ENCODE measurements around the gene ANKS1B. TPM values are rescaled to one million over a fixed set of nuclear protein-coding genes. Genes with fewer than 3 reads are reported as not detected.

ANKS1B gene
- total RNA-seq, 4 donors from 2014 or later = 4.9 to 15.4 (median 9.4) TPM

DNA sequence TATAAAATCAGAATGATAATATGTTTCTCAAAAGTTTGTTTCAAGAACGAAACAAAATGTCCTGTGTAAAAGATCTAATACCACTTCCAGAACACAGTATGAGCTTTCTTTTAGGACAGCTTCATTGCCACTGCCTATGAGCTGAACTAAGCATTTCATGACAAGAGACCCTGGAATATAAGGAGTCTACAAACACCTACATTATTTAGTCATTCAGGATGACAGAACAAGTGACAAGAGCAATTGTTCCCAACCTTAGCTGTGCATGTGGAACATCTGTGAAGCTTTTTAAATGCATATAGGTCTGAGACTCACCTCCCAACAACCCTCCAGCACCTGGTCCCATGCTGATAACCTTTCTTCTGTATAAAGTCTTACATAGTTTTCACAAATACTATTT lies 440.3 kb downstream of the ANKS1B start:
- 78% methylated on average over 1 of the region's 1 CpG for WGBS
- Histone ChIP-seq H3K9me3 (peaks cover 6% of the 10 kb centered on the region), H3K4me3 (no peak overlapping the region), H3K4me1 (no peaks in the 10 kb centered on the region), H3K36me3 (no peaks in the 10 kb centered on the region), H3K27me3 (no peaks in the 10 kb centered on the region), H3K27ac (no peak overlapping the region)
- TF ChIP-seq EP300 (IDR thresholded peaks at IDR 0.05) (no peak), POLR2A (IDR thresholded peaks at IDR 0.05) (no peak), POLR2AphosphoS5 (IDR thresholded peaks at IDR 0.05) (no peak)
- TF ChIP-seq, protein P1, sequence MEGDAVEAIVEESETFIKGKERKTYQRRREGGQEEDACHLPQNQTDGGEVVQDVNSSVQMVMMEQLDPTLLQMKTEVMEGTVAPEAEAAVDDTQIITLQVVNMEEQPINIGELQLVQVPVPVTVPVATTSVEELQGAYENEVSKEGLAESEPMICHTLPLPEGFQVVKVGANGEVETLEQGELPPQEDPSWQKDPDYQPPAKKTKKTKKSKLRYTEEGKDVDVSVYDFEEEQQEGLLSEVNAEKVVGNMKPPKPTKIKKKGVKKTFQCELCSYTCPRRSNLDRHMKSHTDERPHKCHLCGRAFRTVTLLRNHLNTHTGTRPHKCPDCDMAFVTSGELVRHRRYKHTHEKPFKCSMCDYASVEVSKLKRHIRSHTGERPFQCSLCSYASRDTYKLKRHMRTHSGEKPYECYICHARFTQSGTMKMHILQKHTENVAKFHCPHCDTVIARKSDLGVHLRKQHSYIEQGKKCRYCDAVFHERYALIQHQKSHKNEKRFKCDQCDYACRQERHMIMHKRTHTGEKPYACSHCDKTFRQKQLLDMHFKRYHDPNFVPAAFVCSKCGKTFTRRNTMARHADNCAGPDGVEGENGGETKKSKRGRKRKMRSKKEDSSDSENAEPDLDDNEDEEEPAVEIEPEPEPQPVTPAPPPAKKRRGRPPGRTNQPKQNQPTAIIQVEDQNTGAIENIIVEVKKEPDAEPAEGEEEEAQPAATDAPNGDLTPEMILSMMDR (IDR thresholded peaks at IDR 0.05) = no peak
- DNase-seq (ENCODE audit: low spot score in 2 of 2) = no peak

DNA sequence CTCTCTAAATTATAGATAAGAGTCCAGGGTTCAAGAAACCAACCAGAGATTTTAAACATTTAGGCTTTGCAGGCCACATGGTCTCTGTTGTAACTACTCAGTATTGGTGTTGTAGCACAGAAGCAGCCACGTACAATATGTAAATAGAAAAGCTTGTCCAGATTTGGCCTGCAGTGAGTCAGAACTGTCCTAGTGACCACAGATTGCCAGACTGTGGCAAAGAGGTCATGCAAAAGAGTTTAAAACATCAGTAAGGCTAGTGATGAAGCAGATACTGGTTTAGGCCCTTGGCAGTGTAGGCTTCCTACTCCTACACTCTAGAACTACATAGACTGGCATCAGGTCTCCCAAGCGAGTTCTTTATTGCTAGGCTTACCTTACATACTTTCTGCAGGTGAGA lies 454.8 kb downstream of the ANKS1B start:
- no peaks in the 10 kb centered on the region for H3K27me3 ChIP-seq
- WGBS = 86% methylated on average over 2 of the region's 2 CpGs
- peaks cover 2% of the 10 kb centered on the region for H3K9me3 ChIP-seq
- TF ChIP-seq EP300 (IDR thresholded peaks at IDR 0.05) (no peak), POLR2A (IDR thresholded peaks at IDR 0.05) (no peak), POLR2AphosphoS5 (IDR thresholded peaks at IDR 0.05) (no peak)
- TF ChIP-seq, protein P1 (IDR thresholded peaks at IDR 0.05) = no peak
- DNase-seq (ENCODE audit: low spot score in 2 of 2) = no peak
- H3K27ac ChIP-seq = no peak overlapping the region
- H3K4me3 ChIP-seq = no peak overlapping the region
- no peaks in the 10 kb centered on the region for H3K4me1 ChIP-seq
- no peaks in the 10 kb centered on the region for H3K36me3 ChIP-seq

- no peak for TF ChIP-seq POLR2AphosphoS5 (IDR thresholded peaks at IDR 0.05)
- no peak for TF ChIP-seq POLR2A (IDR thresholded peaks at IDR 0.05)
- TF ChIP-seq, protein P1 (IDR thresholded peaks at IDR 0.05) = no peak
- no peak for TF ChIP-seq EP300 (IDR thresholded peaks at IDR 0.05)
- Histone ChIP-seq H3K4me3 (no peak overlapping the region), H3K4me1 (no peaks in the 10 kb centered on the region), H3K27ac (no peak overlapping the region), H3K27me3 (no peaks in the 10 kb centered on the region), H3K36me3 (no peaks in the 10 kb centered on the region), H3K9me3 (no peaks in the 10 kb centered on the region)
- no peak for DNase-seq (ENCODE audit: low spot score in 2 of 2)
Observed at GRCh38 chr12:99528478-99528877, 456.3 kb downstream of the ANKS1B start.

DNA sequence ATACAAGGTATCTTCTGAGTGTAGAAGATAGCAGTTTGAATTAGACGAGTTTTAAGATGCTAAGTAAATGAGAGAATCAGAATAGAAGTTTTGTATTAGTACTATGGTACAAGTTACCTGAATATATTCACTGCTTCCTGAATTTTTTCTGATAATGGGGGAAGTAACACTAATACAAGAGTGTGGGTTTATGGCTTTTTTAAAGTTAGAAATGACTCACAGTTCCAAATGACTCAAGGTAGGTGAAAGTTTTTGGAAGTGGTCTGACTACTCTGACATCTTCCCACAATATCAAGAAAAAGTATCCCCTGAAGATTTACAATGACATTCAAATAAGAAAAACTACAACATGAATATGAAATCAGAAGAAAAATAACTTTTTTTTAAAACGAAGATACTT lies 460.9 kb downstream of the ANKS1B start:
- TF ChIP-seq EP300 (IDR thresholded peaks at IDR 0.05) (no peak), POLR2A (IDR thresholded peaks at IDR 0.05) (no peak), POLR2AphosphoS5 (IDR thresholded peaks at IDR 0.05) (no peak)
- TF ChIP-seq, protein P1 (IDR thresholded peaks at IDR 0.05) = no peak
- WGBS = 85% methylated on average over 2 of the region's 2 CpGs
- Histone ChIP-seq H3K36me3 (no peaks in the 10 kb centered on the region), H3K4me3 (no peak overlapping the region), H3K9me3 (no peaks in the 10 kb centered on the region), H3K27me3 (no peaks in the 10 kb centered on the region), H3K27ac (no peak overlapping the region), H3K4me1 (no peaks in the 10 kb centered on the region)
- DNase-seq (ENCODE audit: low spot score in 2 of 2) = no peak

DNA sequence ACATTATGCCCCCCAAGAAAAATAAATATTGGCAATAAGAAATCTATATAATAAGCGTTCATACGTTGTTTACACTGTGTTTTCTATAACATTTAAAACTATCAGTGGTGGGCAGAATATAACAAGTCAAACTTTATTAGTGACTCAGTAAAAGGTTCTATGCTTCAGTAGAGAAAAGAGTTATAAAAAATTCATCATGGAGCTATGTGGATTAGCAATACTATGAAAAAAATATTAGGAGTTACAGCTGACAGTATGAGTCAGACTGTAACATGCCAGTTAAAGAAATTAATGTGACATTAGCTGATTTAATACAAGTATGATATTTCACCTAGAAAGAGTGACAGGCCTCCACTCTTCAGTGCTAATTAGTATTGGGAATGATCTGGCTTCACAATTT lies 462.3 kb downstream of the ANKS1B start:
- Histone ChIP-seq H3K27me3 (no peaks in the 10 kb centered on the region), H3K27ac (no peak overlapping the region), H3K4me1 (no peaks in the 10 kb centered on the region), H3K4me3 (no peak overlapping the region), H3K9me3 (no peaks in the 10 kb centered on the region), H3K36me3 (no peaks in the 10 kb centered on the region)
- TF ChIP-seq EP300 (IDR thresholded peaks at IDR 0.05) (no peak), POLR2AphosphoS5 (IDR thresholded peaks at IDR 0.05) (no peak), POLR2A (IDR thresholded peaks at IDR 0.05) (no peak)
- TF ChIP-seq, protein P1 (IDR thresholded peaks at IDR 0.05) = no peak
- DNase-seq (ENCODE audit: low spot score in 2 of 2) = no peak
- 48% methylated on average over 2 of the region's 2 CpGs for WGBS

Measured in suprapubic skin (tissue), 4 donors.